H1 (cell line): ENCODE results near the gene ARID4B. TPM values are rescaled to one million over a fixed set of nuclear protein-coding genes. Genes with fewer than 3 reads are reported as not detected.

Experiments used
- CTCF ChIA-PET: fragments of 300-600 bp; sonication (Branson Sonifier 250); formaldehyde crosslinking; loops from one replicate; lab custom pipeline; 2021; ENCODE audit not compliant: partially characterized antibody; lab: Charles Lee
- POLR2A ChIA-PET: fragments of 300-600 bp; sonication (Branson Sonifier 250); formaldehyde crosslinking; loops from one replicate; lab custom pipeline; 2021; ENCODE audit warnings: inconsistent platforms; ENCODE audit not compliant: partially characterized antibody; lab: Charles Lee
- DNase-seq, 2 experiments: peaks; one replicate each; pipeline versions ENCODE4 v3.0.0 to v3.0.0-alpha.2; 2010 to 2022; ENCODE audit warnings: low spot score in 2 of 2, low read depth in 1 of 2, mixed read lengths in 1 of 2
- FAIRE-seq: peaks from 2 replicates; lab custom pipeline; 2011; peaks lifted over from hg19 to GRCh38; lab: Jason Lieb, UNC
- H2AFZ ChIP-seq: 2 replicates; pipeline ENCODE4 v1.8.1; 2012; ENCODE audit warnings: low read length, inconsistent platforms
- H2AK5ac ChIP-seq: 2 replicates; pipeline ENCODE4 v1.6.1; 2013; ENCODE audit warnings: low read depth, low read length
- H2BK120ac ChIP-seq: replicated peaks from 2 replicates; pipeline ENCODE3; 2013; ENCODE audit warnings: low read depth, low read length, inconsistent platforms
- H2BK12ac ChIP-seq: 2 replicates; pipeline ENCODE4 v1.6.1; 2013; ENCODE audit warnings: low read depth, low read length
- H2BK15ac ChIP-seq: 2 replicates; pipeline ENCODE4 v1.6.1; 2013; ENCODE audit warnings: low read length
- H2BK20ac ChIP-seq: 2 replicates; pipeline ENCODE4 v1.6.1; 2013; ENCODE audit warnings: low read length
- H2BK5ac ChIP-seq: 2 replicates; pipeline ENCODE4 v1.6.1; 2013; ENCODE audit warnings: low read depth, low read length
- H3K14ac ChIP-seq: 2 replicates; pipeline ENCODE4 v1.6.1; 2013; ENCODE audit warnings: inconsistent platforms; ENCODE audit not compliant: insufficient read length
- H3K18ac ChIP-seq: 2 replicates; pipeline ENCODE4 v1.6.1; 2013; ENCODE audit warnings: low read length; ENCODE audit errors: extremely low read depth
- H3K23ac ChIP-seq: 2 replicates; pipeline ENCODE4 v1.6.1; 2013; ENCODE audit warnings: inconsistent platforms; ENCODE audit not compliant: insufficient read length
- H3K23me2 ChIP-seq: 2 replicates; pipeline ENCODE4 v1.6.1; 2013; ENCODE audit warnings: low read depth, low read length
- H3K27ac ChIP-seq: 2 replicates; pipeline ENCODE4 v1.6.1; 2011; ENCODE audit warnings: low read depth, low read length, inconsistent platforms
- H3K27me3 ChIP-seq, 4 experiments: replicated peaks in 1 of 4; 1 replicate in 1 of 4; 2 replicates in 3 of 4; pipeline versions ENCODE4 v1.6.1 to v1.8.1; 2011 to 2013; ENCODE audit warnings: low read length in 3 of 4, mild to moderate bottlenecking in 3 of 4, inconsistent platforms in 2 of 4, mixed read lengths in 2 of 4, moderate library complexity in 1 of 4; ENCODE audit not compliant: control insufficient read depth in 3 of 4, insufficient read depth in 3 of 4; ENCODE audit errors: extremely low read depth in 1 of 4
- H3K36me3 ChIP-seq, 4 experiments: 2 replicates each; pipeline versions ENCODE4 v1.6.1 to v1.8.1; 2011 to 2013; ENCODE audit warnings: mild to moderate bottlenecking in 4 of 4, low read length in 3 of 4, moderate library complexity in 2 of 4, control low read depth in 1 of 4, inconsistent platforms in 1 of 4; ENCODE audit not compliant: insufficient read depth in 4 of 4, control insufficient read depth in 2 of 4
- H3K4ac ChIP-seq: replicated peaks from 2 replicates; pipeline ENCODE3; 2013; ENCODE audit warnings: low read length, low read depth, mixed read lengths, inconsistent platforms; ENCODE audit not compliant: insufficient read length
- H3K4me1 ChIP-seq, 4 experiments: replicated peaks in 1 of 4; 1 replicate in 1 of 4; 2 replicates in 3 of 4; pipeline versions ENCODE4 v1.6.1 to v1.8.1; 2011 to 2013; ENCODE audit warnings: low read length in 3 of 4, inconsistent platforms in 2 of 4, mixed read lengths in 1 of 4; ENCODE audit not compliant: insufficient read depth in 4 of 4, control insufficient read depth in 3 of 4
- H3K4me2 ChIP-seq, 2 experiments: 2 replicates each; pipeline versions ENCODE4 v1.6.1 to v1.8.1; 2011 to 2013; ENCODE audit warnings: low read depth in 2 of 2, low read length in 2 of 2, control low read depth in 1 of 2, inconsistent platforms in 1 of 2, mild to moderate bottlenecking in 1 of 2; ENCODE audit not compliant: insufficient read depth in 1 of 2
- H3K4me3 ChIP-seq, 4 experiments: fragments of 200-600, 300-600 bp in 1 of 4; sonication (generic), shearing (Covaris generic), sonication (Bioruptor Twin) in 1 of 4; 2 replicates each; pipeline versions ENCODE4 v1.5.1 to v1.8.1; 2011 to 2016; ENCODE audit warnings: low read length in 4 of 4, low read depth in 3 of 4, control low read depth in 2 of 4, inconsistent platforms in 2 of 4, mild to moderate bottlenecking in 2 of 4, mixed read lengths in 1 of 4, moderate library complexity in 1 of 4; ENCODE audit not compliant: insufficient read depth in 2 of 4; ENCODE audit errors: extremely low read depth in 1 of 4
- H3K56ac ChIP-seq: replicated peaks from 2 replicates; pipeline ENCODE3; 2013; ENCODE audit warnings: low read depth, mild to moderate bottlenecking, mixed read lengths, low read length, inconsistent platforms; ENCODE audit not compliant: insufficient read length
- H3K79me1 ChIP-seq: 2 replicates; pipeline ENCODE4 v1.6.1; 2013; ENCODE audit warnings: low read depth, low read length, control low read depth
- H3K79me2 ChIP-seq, 2 experiments: 2 replicates each; pipeline versions ENCODE4 v1.6.1 to v1.8.1; 2012 to 2013; ENCODE audit warnings: low read length in 2 of 2, mild to moderate bottlenecking in 2 of 2, inconsistent platforms in 1 of 2; ENCODE audit not compliant: insufficient read depth in 2 of 2, control insufficient read depth in 1 of 2
- H3K9ac ChIP-seq, 4 experiments: replicated peaks in 1 of 4; 1 replicate in 1 of 4; 2 replicates in 3 of 4; pipeline versions ENCODE4 v1.6.1 to v1.8.1; 2011 to 2013; ENCODE audit warnings: low read depth in 3 of 4, low read length in 3 of 4, control low read depth in 2 of 4, mild to moderate bottlenecking in 2 of 4, moderate library complexity in 2 of 4, inconsistent platforms in 1 of 4; ENCODE audit errors: extremely low read depth in 1 of 4
- H3K9me3 ChIP-seq, 2 experiments: 2 replicates each; pipeline versions ENCODE4 v1.6.1 to v1.8.1; 2012 to 2013; ENCODE audit warnings: mild to moderate bottlenecking in 2 of 2, moderate library complexity in 2 of 2, control low read depth in 1 of 2, inconsistent platforms in 1 of 2, low read depth in 1 of 2, low read length in 1 of 2, mixed read lengths in 1 of 2; ENCODE audit not compliant: insufficient read depth in 2 of 2
- H4K20me1 ChIP-seq, 2 experiments: replicated peaks in 1 of 2; 2 replicates each; pipeline versions ENCODE3 to v1.8.1; 2011 to 2013; ENCODE audit warnings: inconsistent platforms in 2 of 2, low read length in 2 of 2, mild to moderate bottlenecking in 1 of 2; ENCODE audit not compliant: insufficient read depth in 2 of 2, control insufficient read depth in 1 of 2
- H4K5ac ChIP-seq: 2 replicates; pipeline ENCODE4 v1.6.1; 2013; ENCODE audit warnings: low read length, low read depth, mixed read lengths, inconsistent platforms; ENCODE audit not compliant: insufficient read length
- H4K8ac ChIP-seq: 2 replicates; pipeline ENCODE4 v1.8.0; 2013; ENCODE audit warnings: mild to moderate bottlenecking, moderate library complexity, low read length, inconsistent platforms; ENCODE audit not compliant: insufficient read depth; ENCODE audit errors: extremely low read depth
- H4K91ac ChIP-seq: replicated peaks from 2 replicates; pipeline ENCODE3; 2013; ENCODE audit warnings: low read length, mixed read lengths, inconsistent platforms; ENCODE audit not compliant: insufficient read length
- ASH2L ChIP-seq: fragments of 200-600, 300-600 bp; sonication (generic); IDR thresholded peaks from one replicate; pipeline ENCODE4 v1.7.1; 2017; ENCODE audit warnings: low read length
- BRCA1 ChIP-seq: IDR thresholded peaks from 2 replicates; pipeline ENCODE4 v1.6.1; 2012; ENCODE audit warnings: low read depth, low read length, improper control_type of control experiment
- CBX5 ChIP-seq: fragments of 300-800, 300-1000 bp; sonication (generic); IDR thresholded peaks from 2 replicates; pipeline ENCODE4 v1.7.1; 2016; ENCODE audit warnings: antibody characterized with exemption, low read length, low read depth
- CEBPB ChIP-seq: IDR thresholded peaks from 2 replicates; pipeline ENCODE4 v1.6.1; 2012; ENCODE audit warnings: low read depth, low read length
- EZH2 ChIP-seq: fragments of 200-600 bp; sonication (generic); IDR thresholded peaks from 2 replicates; pipeline ENCODE4 v1.7.1; 2012; ENCODE audit warnings: low read depth, mild to moderate bottlenecking, moderate library complexity, low read length, inconsistent platforms; ENCODE audit not compliant: severe bottlenecking
- GABPA ChIP-seq: IDR thresholded peaks from 2 replicates; pipeline ENCODE4 v1.6.1; 2011; ENCODE audit warnings: mild to moderate bottlenecking, low read length, moderate library complexity, borderline replicate concordance; ENCODE audit not compliant: insufficient read depth
- JUN ChIP-seq: IDR thresholded peaks from 2 replicates; pipeline ENCODE4 v1.6.1; 2011; ENCODE audit warnings: low read depth, mild to moderate bottlenecking, improper control_type of control experiment, low read length
- KDM1A ChIP-seq: fragments of 200-600, 300-600 bp; sonication (generic); IDR thresholded peaks from 2 replicates; pipeline ENCODE4 v1.7.1; 2016; ENCODE audit warnings: mild to moderate bottlenecking, low read length, borderline replicate concordance
- PHF8 ChIP-seq: fragments of 200-600 bp; sonication (generic); conservative IDR thresholded peaks from 2 replicates; pipeline ENCODE4 v1.7.1; 2012; ENCODE audit warnings: low read depth, mild to moderate bottlenecking, inconsistent platforms, low read length, moderate library complexity
- POLR2A ChIP-seq, 2 experiments: IDR thresholded peaks; 1 replicate in 1 of 2; 2 replicates in 1 of 2; pipeline ENCODE4 v1.6.1; 2011; ENCODE audit warnings: low read depth in 2 of 2, low read length in 2 of 2, mild to moderate bottlenecking in 2 of 2; ENCODE audit errors: control extremely low read depth in 1 of 2
- RAD21 ChIP-seq, 2 experiments: IDR thresholded peaks in 1 of 2; conservative IDR thresholded peaks in 1 of 2; 2 replicates each; pipeline ENCODE4 v1.6.1; 2011; ENCODE audit warnings: low read depth in 2 of 2, low read length in 2 of 2, improper control_type of control experiment in 1 of 2, inconsistent platforms in 1 of 2, mild to moderate bottlenecking in 1 of 2, moderate library complexity in 1 of 2
- SIRT6 ChIP-seq: IDR thresholded peaks from one replicate; pipeline ENCODE4 v1.7.1; 2012; ENCODE audit warnings: low read length, inconsistent platforms
- SP2 ChIP-seq: IDR thresholded peaks from 2 replicates; pipeline ENCODE4 v1.6.1; 2012; ENCODE audit warnings: mild to moderate bottlenecking, low read length, inconsistent platforms
- SUZ12 ChIP-seq: fragments of 200-600 bp; sonication (generic); IDR thresholded peaks from 2 replicates; pipeline ENCODE4 v1.6.1; 2012; ENCODE audit warnings: mild to moderate bottlenecking, inconsistent platforms, low read length, moderate library complexity, mixed read lengths
- ZNF274 ChIP-seq: IDR thresholded peaks from 2 replicates; pipeline ENCODE4 v1.7.0; 2012; ENCODE audit warnings: low read length, borderline replicate concordance; ENCODE audit errors: extremely low read depth
- WGBS, 2 experiments: shearing (Covaris generic) in 1 of 2; methylation state at CpG; one replicate each; pipeline versions ENCODE4 v1.1.6 to v1.1.7; 2013 to 2015; ENCODE audit warnings: low lambda C conversion rate in 2 of 2, mixed read lengths in 2 of 2, inconsistent platforms in 1 of 2, low coverage in 1 of 2, missing lambda C conversion rate in 1 of 2; ENCODE audit not compliant: insufficient replicate concordance in 2 of 2, insufficient coverage in 1 of 2, insufficient read length in 1 of 2; ENCODE audit errors: extremely low coverage in 1 of 2, missing lambda C conversion rate in 1 of 2; 5-methylcytosine and 5-hydroxymethylcytosine counted together
- polyA plus RNA-seq, 7 experiments: library from polyadenylated mRNA; depleted of rRNA in 3 of 7; stranded (reverse) in 5 of 7; unstranded in 2 of 7; fragments of >200 nt in 5 of 7; fragments of 200-250 nt in 2 of 7; gene quantifications; 1 replicate in 5 of 7; 2 replicates in 1 of 7; 4 replicates in 1 of 7; pipeline versions ENCODE4 v1.2.1 to v1.2.3, GENCODE V29; 2011 to 2013; ENCODE audit warnings: missing spikeins in 2 of 7, mixed read lengths in 2 of 7
- total RNA-seq: library from RNA; stranded (reverse); fragmentation: NEBNext Ultra II Directional; extraction: Animal tissue kit (Norgen Biotek cat#: 25700); gene quantifications from 2 replicates; pipeline ENCODE4 v1.2.1, GENCODE V29; 2021

The ARID4B gene
- total and polyA plus RNA-seq, 2 of the 8 experiments (the other 6 are each of a cell fraction or from before 2014, with no cell fraction given): 5.1 to 28.8 TPM

- no peak for DNase-seq
- 88% methylated on average over 3 of the region's 3 CpGs; no CpG with 5 or more reads in 1 of the 2 experiments for WGBS, 2 experiments
- Histone ChIP-seq H4K20me1 (peaks cover 5 to 10% of the 10 kb centered on the region in 2 experiments), H2AFZ (no peak overlapping the region), H3K4me1 (no peaks in the 10 kb centered on the region; a peak in 2 of 7 replicates), H4K91ac (no peak overlapping the region), H2AK5ac (no peak overlapping the region), H3K27ac (no peak overlapping the region), H3K23ac (no peak overlapping the region), H3K9me3 (no peaks in the 10 kb centered on the region), H3K9ac (no peak overlapping the region), H2BK120ac (no peak overlapping the region), H3K4me3 (no peak overlapping the region), H4K5ac (no peak overlapping the region), H2BK5ac (no peak overlapping the region), H2BK12ac (no peak overlapping the region), H3K79me1 (0 out of 2 replicates have a peak, but pooled peaks cover 2% of the 10 kb centered on the region), H3K56ac (no peak overlapping the region), H2BK20ac (no peak overlapping the region), H3K23me2 (no peaks in the 10 kb centered on the region), H3K18ac (no peak overlapping the region), H3K27me3 (no peaks in the 10 kb centered on the region), H3K4me2 (no peak overlapping the region), H3K36me3 (no peaks in the 10 kb centered on the region), H4K8ac (no peak overlapping the region), H2BK15ac (no peak overlapping the region), H3K4ac (no peak overlapping the region), H3K14ac (no peak overlapping the region), H3K79me2 (peaks cover 12 to 97% of the 10 kb centered on the region in 2 experiments)
- CTCF ChIA-PET: no interaction called here
- peak; percentile 42 for FAIRE-seq
- POLR2A ChIA-PET: no interaction called here
- TF ChIP-seq RAD21 (IDR thresholded peaks at IDR 0.05 in 1 of 2, conservative IDR thresholded peaks at IDR 0.05 in 1 of 2; ENCODE audit: low read depth in 2 of 2, low read length in 2 of 2): no peak
- TF ChIP-seq JUN: no peak
- no peak for TF ChIP-seq POLR2A (IDR thresholded peaks at IDR 0.05; ENCODE audit: control extremely low read depth in 1 of 2, low read depth in 2 of 2, low read length in 2 of 2)
- TF ChIP-seq CEBPB: no peak
- no peak for TF ChIP-seq ASH2L
- no peak for TF ChIP-seq EZH2
- no peak for TF ChIP-seq SUZ12
- TF ChIP-seq BRCA1: no peak
- TF ChIP-seq CBX5: no peak
- TF ChIP-seq PHF8: no peak
- TF ChIP-seq ZNF274: no peak
- TF ChIP-seq SP2: no peak
- no peak for TF ChIP-seq GABPA
- TF ChIP-seq KDM1A: no peak
- no peak for TF ChIP-seq SIRT6
Measured at GRCh38 chr1:235265900-235266299, 62.1 kb downstream of the ARID4B start.
